PC-3 (cell line): Measurements from ENCODE around the gene PTPN3.

Source experiments
- CTCF ChIP-seq: fragments of 300-600 bp; sonication (generic); conservative IDR thresholded peaks from 2 replicates; pipeline ENCODE4 v1.5.1; 2017; ENCODE audit warnings: antibody characterized with exemption, low read depth, mild to moderate bottlenecking, low read length
- EZH2 ChIP-seq: fragments of 300-600 bp; sonication (generic); IDR thresholded peaks from one replicate; pipeline ENCODE4 v1.6.1; 2017; ENCODE audit warnings: antibody characterized with exemption, mild to moderate bottlenecking, low read length; ENCODE audit not compliant: unreplicated experiment
- EZH2phosphoT487 ChIP-seq: fragments of 300-600 bp; sonication (generic); IDR thresholded peaks from 2 replicates; pipeline ENCODE4 v1.6.1; 2018; ENCODE audit warnings: mild to moderate bottlenecking, antibody characterized with exemption, low read length, borderline replicate concordance

DNA sequence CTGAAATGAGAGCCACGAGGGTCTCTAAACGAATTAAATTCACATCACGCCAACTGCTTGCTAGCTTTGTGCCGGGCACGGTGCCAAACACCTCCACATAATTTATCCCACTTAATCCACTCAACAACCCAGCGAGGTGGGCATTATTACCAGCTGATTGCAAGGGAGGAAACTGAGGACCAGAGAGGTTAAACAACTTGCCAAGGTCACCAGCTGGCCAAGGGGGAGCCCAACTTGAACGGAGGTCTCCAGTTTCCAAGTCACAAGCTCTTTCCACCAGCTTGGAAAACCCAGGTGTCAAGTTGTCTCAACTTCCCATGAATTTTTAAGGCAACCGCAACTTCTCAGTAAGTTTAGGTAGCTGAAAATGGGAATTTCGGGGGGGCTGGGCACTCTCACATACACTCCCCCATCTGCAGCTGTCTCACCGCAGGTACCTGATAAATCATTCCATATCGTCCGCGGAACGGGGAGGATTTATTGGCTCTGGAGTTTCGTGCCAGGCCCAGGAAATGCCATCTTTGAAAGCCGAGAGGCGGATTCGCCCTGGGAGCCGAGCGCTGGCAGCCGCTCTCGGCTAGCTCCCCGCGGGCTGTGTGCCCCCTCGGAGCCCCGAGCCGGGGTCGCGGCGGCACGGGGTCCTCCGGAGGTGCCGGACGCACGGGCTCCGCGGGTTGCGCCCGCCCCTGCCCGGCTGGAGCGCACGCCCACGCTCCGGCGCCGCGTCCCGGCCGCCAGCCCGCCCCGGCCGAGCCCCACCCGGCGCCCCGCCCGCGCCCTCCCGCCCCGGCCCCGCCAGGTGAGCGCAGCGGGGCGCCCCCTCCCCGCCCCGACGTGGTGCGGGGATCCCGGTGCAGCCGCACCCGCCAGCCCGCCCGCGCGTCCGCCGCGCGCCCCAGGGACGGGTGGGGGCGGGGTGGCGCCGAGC lies 617 bp downstream of the PTPN3 start:
- TF ChIP-seq CTCF = no peak
- TF ChIP-seq EZH2phosphoT487 = no peak
- no peak for TF ChIP-seq EZH2
